Muscle of back (tissue), 11 donors: ENCODE results near the gene GPR18. TPM values are rescaled to one million over a fixed set of nuclear protein-coding genes. Genes with fewer than 3 reads are reported as not detected.
A peak's percentile ranks its signal among the peaks of the same experiment; 100 is the strongest.

Experiments used
- DNase-seq, 3 donors: peaks; one replicate each; pipeline versions ENCODE4 v3.0.0 to v3.0.0-alpha.2; 2013
- polyA plus RNA-seq, 10 donors: library from polyadenylated mRNA; unstranded; fragments of 120-200 nt; gene quantifications; one replicate each; pipeline ENCODE4 v1.2.1, GENCODE V29; 2013; ENCODE audit not compliant: insufficient read length in 10 of 10

The GPR18 gene
- polyA plus RNA-seq, 10 donors, result 0.08 to 0.79 (median 0.14) TPM; not detected in 3

DNA sequence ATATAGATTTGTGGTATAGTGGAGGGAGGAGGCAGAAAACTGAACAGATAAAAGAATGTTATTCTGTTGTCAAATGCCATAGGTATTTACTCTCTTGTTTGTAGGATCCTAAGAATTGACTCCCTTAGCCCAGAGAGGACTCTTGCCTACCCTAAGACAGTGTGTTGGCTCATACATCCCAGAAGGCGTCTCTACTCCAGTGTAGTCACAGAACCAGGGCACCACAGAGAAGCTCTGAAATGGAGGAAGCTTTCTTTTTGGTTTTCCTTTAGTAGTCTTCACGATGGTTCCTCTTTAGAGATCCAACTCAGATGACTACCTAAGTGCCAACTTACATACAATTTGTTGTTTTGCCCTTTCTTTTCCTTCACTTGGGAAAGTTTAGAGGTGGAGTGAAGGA, 35.0 kb upstream of the GPR18 start:
- no peak for DNase-seq

DNA sequence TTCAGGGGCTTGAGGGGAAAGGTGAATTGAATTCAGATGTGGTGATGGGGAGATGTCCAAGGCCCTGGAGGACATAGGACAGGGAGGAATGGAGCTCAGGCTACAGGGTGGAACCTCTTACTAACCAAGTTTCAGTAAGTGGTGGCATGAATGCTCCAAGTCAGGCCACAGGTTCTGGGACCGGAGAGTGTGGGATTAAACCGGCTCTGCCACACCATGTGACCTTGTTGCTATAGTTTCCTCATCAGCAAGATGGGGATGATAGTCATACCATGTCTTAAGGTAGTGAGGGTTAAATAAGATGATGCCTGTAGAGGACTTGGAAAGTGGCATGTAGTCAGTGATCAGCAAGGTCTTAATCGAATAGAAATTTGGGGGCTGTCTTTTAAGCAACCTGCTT, 32.7 kb upstream of the GPR18 start:
- no peak for DNase-seq

DNA sequence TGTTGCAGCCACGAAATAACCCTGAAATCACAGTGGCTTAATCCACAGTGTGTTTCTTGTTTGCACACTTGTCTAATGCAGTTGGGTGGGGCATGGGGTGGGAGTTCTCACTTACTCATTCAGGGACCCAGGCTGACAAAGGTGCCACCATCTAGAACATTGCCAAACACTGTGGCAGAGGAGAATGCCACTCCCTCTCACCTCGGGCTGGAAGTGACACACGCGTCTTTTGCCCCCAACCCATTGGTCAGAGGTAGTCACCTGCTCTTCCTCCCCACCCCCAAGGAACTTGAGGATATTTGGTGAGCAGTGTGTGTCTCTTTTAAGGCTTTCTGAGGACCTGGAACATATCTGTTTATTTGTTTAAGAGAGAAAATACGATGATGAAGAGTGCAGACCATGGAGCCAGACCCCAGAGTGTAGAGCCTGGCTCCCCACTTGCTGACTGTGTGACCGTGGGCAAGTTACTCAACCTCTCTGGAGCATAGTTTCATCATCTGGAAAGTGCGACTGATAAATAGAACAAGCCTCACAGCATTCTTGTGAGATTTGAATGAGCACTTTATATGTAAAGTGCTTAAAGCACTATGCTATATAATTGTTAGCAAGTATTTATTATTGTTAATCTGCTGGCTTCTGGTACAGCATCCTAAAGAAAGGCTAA, 31.6 kb upstream of the GPR18 start:
- no peak for DNase-seq

DNA sequence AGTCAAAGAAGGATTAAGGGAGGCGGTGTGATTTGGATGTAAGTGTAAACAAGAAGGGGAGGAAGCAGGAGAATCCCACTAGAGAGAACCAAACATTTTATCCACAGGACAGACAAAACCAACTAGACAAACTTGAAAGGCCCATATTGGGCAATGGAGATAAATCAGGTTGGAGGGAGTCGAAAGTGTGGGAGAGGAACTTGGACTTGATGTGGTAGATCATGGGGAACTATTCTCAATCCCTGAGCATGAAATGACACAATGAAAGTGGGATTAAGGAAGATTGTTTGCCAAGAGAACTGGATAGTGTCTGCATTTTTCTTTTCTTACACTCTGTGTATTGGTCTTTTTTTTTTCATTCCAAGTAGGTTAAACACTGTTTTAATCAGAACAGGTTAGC, 31.1 kb upstream of the GPR18 start:
- no peak for DNase-seq

DNA sequence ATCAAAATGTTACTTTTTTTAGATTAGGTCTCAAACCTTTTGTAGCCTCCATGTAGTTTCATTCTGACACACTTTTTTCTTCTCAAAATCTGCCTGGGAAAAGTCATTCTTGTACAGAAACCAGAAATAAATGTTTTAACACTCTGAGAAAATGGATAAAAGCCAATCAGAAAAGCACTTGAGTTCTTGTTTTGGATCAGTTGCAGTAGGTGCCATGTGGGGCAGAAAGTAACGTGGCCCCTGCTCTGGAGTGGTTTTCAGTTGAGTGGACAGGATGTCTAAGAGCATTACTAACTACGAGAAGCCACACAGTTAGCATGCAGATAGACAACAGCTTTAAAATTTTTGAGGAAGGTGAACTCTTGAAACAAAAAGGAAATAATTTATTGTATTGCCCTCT, 29.9 kb upstream of the GPR18 start:
- DNase-seq, result no peak

DNA sequence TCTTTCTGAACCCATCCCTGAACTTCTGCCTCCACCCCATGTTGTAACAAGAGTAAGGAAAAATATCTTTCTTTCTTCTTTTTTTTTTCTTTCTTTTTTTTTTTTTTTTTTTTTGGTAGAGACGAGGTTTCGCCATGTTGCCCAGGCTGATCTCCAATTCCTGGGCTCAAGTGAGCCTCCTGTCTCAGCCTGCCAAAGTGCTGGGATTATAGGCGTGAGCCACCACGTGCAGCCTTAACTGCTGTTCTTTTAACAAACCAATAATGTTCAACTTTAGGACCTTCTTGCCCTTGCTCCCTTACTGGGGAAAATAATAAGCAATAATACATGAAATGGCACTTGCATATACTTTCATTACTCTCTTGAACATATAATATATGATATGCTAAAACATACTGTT, 29.4 kb upstream of the GPR18 start:
- DNase-seq, result no peak

DNA sequence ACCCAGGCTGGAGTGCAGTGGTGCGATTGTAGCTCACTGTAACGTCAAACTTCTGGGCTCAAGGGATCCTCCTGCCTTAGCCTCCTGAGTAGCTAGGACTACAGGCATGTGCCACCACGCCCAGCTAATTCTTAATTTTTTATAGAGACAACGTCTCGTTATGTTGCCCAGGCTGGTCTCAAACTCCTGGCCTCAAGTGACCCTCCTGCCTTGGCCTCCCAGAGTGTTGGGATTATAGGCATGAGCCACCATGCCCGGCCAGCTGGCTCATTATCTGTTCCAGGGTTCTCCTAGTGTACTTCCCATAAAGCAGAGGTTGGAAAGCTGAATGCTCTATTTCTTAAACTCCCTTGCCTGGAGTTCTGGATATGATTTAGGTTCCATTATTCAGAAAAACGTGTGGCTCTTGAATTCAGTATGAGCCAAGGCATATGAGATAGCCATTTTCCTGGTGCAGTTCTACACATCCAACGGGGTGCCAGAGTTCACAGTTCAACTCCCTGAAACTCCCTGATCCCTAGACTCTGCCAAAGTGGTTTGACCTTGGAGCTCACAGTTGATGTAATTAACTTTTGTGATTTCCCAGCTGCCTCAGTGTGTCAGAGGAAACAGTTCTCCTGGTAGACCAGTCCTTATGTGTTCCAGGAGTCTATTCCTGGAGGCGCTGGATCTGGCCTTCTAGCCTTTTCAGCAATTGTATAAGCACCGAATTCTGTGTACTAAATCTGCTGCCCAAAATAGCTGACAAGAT, 27.4 kb upstream of the GPR18 start:
- DNase-seq, result no peak

DNA sequence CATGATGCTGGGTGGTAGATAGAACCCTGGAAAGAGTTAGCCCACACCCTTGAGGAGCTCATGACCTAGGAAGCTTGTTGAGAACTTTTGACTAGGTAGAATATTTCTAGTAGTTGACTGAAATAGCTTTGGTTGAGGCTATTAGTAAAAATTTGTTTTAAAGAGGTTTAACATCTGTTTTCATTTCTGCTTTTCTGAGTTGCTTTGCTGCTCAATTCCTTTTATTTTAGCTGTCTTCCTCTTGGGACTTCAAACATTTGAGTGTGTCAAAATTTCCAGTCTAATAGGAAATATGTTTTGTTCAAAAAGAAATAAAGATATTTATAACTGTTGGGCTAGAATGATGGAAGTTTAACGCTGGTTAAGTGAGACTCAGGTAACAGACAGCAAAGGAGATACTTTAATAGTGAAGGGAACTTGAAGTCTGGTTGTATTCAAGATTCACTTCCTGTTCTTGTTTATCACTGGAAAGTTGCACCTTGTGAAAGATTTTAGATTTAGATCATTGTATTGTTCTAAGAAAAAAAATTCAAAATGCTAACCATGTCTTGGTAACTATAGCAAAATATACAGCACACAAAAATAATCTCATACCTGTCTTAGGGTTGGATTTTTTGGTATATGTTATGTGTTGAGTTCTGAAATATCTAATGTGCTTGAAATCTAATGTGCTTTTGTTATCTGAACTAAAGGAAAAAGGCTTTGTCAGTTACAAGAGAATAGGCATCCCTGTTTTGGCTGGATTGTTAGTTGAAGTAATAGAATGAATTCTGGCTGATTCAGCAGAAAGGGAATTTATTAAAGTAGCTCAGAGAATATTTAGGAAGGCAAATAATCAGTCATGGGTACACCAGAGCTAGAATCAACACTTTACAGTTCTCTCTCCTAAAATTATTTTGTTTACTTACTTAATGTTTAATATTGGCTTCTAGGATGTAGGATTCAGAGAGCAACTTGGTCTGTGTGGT, 24.4 kb upstream of the GPR18 start:
- DNase-seq, result peak in 2 of 3 donors; percentile 29 to 63

DNA sequence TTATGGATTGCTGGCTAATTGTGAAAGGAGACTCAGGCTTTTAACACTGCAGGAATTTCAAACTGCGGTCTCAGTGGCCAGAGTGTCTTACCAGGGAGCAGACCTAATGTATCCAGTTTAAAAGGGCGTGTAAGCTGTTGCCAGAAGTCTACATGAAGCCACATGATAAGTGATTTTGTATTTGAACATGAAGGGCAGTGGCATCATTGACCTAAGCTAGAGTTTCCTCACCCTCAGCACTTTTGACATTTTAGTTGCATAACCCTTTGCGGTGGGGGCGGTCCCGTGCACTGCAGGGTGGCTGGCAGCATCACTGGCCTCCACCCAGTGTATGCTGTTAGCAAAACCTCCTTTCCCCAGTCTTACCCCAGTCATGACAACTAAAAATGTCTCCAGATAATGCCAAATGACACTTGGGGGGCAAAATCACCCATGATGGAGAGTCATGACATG, 23.7 kb upstream of the GPR18 start:
- DNase-seq, result peak in 1 of 3 donors; percentile 58

DNA sequence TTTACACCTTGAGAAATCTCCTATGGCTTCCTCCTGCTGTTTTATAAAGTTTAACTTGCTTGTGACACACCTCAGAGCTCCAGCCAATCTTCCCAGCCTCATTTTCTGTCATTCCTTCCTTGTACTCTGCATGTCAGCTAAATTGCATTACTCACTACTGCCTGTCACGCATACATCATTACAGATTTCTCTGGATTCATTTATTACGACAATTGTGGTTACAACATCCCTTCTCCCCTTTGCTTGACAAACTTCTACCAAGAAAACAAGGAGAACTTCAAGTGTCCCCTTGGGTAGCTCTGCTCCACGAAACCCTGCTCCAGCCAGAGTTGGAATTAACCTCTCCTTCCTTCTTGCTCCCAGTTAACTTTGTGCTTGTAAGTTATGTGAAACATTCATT, 22.0 kb upstream of the GPR18 start:
- DNase-seq, result peak in 1 of 3 donors; percentile 55

DNA sequence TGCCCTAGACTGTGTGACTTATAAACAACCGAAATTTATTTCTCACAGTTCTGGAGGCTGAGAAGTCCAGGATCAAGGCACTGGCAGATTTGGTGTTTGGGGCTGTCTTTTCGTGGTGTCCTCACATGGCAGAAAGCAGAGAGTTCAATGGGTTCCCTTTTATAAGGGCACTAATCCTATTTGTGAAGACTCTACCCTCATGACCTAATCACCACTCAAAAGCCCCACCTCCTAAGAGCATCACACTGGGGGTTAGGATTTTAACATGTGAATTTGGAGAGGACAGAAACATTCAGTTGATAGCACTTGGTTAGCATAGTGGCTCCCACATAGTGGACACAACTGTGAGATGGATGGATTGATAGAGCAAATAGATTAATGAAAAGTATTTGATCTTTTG, 21.5 kb upstream of the GPR18 start:
- DNase-seq, result no peak

DNA sequence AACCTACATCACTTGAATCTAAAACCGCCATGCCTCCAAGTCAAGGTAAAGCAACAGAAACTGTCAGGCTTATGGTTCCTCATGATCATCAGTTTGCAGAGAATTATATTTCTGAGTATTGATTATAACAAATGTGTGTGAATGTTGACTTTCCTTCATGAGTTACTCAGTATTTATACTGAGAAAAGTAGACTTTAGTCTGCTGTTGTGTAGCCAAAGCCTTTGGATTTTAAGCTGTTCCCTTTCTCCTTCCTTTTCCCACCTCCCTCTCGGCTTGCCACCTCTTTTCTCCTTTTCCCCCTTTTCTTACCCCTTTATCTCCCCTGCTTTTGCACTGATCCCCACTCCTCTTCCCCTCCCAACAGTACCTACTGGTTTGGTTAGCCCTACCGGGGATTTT, 20.7 kb upstream of the GPR18 start:
- DNase-seq, result no peak

DNA sequence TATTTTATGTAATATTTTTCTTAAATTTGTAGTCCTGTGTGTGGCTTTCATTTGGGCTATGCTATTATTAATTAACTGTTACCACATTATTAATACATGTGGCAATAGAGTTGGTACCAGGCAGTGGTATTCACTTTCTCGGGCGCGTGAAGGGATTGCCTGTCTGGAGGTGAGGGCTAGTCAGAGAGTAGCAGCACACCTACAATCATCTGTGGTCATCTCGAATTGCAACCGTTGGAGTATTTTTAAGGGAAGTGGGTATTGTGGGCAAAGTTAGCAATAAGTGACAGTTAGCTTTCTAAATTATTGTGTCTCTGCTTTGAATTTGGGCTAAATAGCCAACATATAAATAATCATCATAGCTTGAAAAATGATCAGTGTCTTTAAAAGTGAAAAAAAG, 20.0 kb upstream of the GPR18 start:
- no peak for DNase-seq

DNA sequence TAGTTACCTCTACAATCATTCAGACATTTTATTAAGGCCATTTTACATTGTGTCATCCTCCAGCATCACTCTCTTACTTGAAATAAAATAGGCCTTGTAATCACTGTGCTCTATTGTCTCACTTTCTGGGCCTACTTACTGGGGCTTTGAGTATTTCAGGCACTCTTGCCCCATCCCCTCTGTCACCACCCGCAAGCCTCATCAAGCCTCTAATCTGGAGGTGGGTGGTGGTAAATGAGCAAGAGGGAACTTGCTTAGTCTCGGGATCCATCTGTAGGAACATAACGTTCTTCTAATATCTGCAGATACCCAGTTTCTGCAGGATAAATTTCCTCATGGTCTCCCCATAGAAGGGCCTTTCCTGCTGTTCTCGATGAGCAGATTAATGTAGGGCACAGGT, 19.4 kb upstream of the GPR18 start:
- DNase-seq, result no peak

DNA sequence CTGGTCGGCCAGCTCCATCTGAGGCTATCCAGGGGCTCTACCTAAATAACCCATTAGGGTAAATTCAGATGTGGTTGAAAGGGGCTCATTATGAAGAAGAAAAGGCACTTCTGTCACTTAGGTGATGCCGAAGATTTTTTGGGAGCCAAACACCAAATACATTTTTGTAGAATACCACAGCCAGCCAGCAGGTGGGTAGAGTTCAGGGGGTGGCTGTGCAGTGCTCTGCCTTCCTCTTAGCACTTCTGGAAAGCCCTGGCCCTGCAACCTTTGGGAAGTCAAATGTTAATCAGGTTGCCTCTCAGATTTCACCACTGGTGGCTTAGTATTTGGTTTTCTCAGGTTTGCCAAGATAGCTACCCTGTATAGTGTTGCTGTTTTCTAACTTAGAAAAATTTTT, 18.5 kb upstream of the GPR18 start:
- DNase-seq, result no peak

DNA sequence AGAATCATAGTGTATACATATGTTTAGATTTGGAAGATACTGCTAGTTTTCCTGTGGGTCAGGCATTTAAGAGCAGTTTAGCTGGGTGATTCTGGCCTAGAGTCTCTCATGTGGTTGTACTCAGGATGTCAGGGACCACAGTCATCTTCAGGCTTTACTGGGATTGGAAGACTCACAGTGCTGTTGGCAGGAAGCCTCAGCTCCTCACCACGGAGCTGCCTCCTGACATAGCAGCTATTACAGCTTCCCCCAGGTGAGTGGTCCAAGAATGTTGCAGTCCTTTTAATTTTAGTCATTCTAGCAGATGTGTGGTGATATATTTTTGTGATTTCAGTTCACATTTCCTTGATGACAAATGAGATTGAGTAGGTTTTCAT, 16.9 kb upstream of the GPR18 start:
- peak in 1 of 3 donors; percentile 58 for DNase-seq

DNA sequence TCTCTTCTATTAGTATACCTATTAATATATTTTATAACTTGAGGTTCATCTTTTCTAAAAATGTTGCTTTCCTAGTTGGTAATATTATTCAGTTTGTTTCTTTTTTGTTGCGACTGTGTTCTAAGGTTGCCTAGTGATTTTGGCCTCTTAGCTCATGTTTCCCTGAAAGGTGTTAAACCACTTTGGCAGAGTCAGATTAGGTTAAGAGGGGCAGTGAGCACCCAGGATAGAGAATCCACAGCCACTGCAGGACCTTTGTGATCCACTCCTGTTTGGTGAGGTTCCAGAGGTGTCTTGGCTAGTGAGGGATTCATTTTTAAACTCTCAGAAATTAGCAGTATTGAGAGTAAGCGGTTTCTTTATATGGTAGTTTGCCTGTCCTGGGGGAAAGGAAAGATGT, 14.9 kb upstream of the GPR18 start:
- DNase-seq, result no peak

DNA sequence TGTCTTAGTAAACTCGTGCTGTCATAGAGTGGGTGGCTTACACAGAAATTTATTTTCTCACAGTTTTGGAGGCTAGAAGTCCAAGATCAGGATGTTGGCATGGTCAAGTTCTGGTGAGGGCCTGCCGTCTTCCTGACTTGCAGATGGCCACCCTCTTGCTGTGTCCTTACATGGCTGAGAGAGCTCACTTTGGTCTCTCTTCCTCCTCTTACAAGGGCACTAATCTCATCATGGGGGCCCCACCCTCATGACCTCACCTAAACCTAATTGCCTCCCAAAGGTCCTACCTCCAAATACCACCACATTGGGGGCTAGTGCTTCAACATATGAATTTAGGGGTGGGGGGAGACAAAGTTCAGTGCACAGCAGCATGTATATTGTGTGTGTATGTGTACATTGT, 14.3 kb upstream of the GPR18 start:
- DNase-seq, result no peak

DNA sequence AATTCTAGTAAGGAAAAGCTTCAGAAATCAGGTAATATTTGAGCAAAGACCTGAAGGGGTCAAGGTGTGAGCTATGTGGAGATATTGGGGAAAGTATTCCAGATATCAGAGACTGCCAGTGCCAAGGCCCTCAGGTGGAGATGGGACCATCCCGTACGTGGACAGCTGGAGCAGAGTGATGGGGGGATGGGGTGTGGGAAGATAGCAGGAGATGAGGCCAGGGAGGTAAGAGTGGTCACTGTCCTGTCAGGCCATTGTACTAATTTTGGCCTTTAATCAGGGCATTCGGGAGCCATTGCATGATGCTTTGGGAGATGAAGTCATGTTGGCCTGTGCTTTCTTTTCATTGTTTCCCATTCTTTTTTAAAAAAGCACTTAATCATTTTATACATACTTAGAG, 13.1 kb upstream of the GPR18 start:
- DNase-seq, result no peak

DNA sequence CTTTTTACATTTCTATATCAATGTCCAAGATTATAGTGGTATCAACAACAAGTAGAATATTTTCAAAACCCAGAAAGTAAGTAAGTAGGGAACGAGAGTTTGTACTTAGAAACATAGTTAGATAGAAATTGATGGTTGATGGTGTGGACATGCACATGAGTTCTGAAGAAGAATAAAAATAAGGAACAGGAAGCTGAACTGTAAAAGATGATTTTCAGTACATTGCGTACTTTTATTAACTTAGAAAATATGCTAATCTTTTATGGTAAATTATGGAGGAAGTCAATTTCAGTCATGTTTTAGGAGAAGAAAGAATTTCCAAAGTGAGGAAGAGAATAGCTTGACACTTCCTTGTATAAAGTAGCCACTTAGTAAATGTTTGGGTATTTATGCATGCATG, 12.3 kb upstream of the GPR18 start:
- DNase-seq, result no peak

DNA sequence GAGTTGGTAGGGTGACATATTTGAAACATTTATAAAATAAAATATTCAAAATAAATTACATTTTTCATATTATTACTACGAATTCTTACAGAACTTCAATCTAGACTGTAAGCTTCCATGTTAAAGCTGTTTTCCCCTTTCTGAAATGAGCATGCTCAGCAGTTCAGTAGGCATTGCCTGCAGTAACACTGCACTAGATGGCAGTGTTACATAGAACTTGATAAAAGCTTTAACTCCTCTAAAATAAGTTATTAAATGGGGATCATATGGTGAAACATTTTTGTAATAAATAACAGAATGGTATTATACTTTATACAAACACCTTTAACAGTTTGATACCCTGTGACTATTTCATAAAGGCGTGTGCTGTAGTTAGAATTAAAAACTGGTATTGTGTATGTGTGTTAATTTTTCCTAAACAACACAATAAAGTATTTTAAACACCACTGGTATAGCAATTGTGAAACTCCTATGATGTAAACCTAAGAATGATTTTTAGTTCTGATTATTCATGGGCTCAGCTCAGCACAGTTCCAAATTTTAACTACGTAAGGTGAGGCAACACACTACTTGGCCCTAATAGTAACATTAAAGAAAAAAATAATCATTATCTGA, 11.6 kb upstream of the GPR18 start:
- DNase-seq, result peak in 2 of 3 donors; percentile 58 to 72

DNA sequence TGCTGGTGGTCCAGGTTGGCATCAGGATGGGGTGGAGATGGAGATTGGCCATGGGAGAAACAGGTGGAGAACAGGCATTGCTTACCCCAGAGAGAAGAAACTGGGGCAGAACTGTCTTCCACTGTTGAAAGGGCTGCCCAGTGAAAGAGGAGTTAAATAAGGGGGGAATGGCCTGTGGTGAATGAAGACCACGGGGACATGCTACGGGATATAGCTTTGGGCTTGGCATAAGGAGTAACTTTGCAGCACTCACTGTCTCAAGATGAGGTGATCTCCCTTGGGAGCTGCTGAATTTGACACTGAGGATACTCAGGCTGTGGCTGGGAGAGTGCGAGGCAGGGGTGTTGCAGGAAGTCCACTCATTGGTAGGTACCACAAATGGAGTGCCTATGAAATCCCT, 10.6 kb upstream of the GPR18 start:
- DNase-seq, result no peak
